Keratinocyte (primary cell): Measurements from ENCODE around the gene FAXC. TPM values are rescaled to one million over a fixed set of nuclear protein-coding genes. Genes with fewer than 3 reads are reported as not detected.

Source experiments
- DNase-seq: peaks from one replicate; pipeline ENCODE4 v3.0.0-alpha.2; 2011; ENCODE audit warnings: low read depth, missing footprints, low spot score
- FAIRE-seq: peaks from 2 replicates; lab custom pipeline; 2011; peaks lifted over from hg19 to GRCh38; lab: Jason Lieb, UNC
- H2AFZ ChIP-seq: 2 replicates; pipeline ENCODE4 v1.6.0; 2012; ENCODE audit warnings: low read length, control low read depth, inconsistent platforms; ENCODE audit not compliant: control insufficient read depth
- H3K27ac ChIP-seq: 2 replicates; pipeline ENCODE4 v1.5.1; 2011; ENCODE audit warnings: low read length; ENCODE audit not compliant: control insufficient read depth, insufficient read depth
- H3K27me3 ChIP-seq: 3 replicates; pipeline ENCODE4 v1.6.0; 2011; ENCODE audit warnings: low read length; ENCODE audit not compliant: control insufficient read depth, insufficient read depth; ENCODE audit errors: extremely low read depth
- H3K36me3 ChIP-seq, 2 experiments: 2 replicates in 1 of 2; 3 replicates in 1 of 2; pipeline ENCODE4 v1.5.1; 2011; ENCODE audit warnings: low read length in 2 of 2, mild to moderate bottlenecking in 1 of 2; ENCODE audit not compliant: control insufficient read depth in 2 of 2, insufficient read depth in 2 of 2; ENCODE audit errors: extremely low read depth in 1 of 2
- H3K4me1 ChIP-seq: 3 replicates; pipeline ENCODE4 v1.5.1; 2011; ENCODE audit warnings: low read length; ENCODE audit not compliant: control insufficient read depth, insufficient read depth; ENCODE audit errors: extremely low read depth
- H3K4me2 ChIP-seq: 3 replicates; pipeline ENCODE4 v1.6.0; 2011; ENCODE audit warnings: low read depth, low read length; ENCODE audit not compliant: control insufficient read depth, insufficient read depth; ENCODE audit errors: extremely low read depth
- H3K4me3 ChIP-seq, 3 experiments: fragments of 200-600 bp in 1 of 3; sonication (generic) in 1 of 3; 2 replicates in 2 of 3; 3 replicates in 1 of 3; pipeline ENCODE4 v1.5.1; 2011 to 2016; ENCODE audit warnings: low read length in 3 of 3, mild to moderate bottlenecking in 3 of 3, control low read depth in 2 of 3, inconsistent platforms in 1 of 3, low read depth in 1 of 3, mixed read lengths in 1 of 3, mixed run types in 1 of 3, moderate library complexity in 1 of 3; ENCODE audit not compliant: control insufficient read depth in 2 of 3, insufficient read depth in 2 of 3; ENCODE audit errors: extremely low read depth in 1 of 3
- H3K79me2 ChIP-seq: 2 replicates; pipeline ENCODE4 v1.6.0; 2012; ENCODE audit warnings: low read length; ENCODE audit not compliant: control insufficient read depth, insufficient read depth
- H3K9ac ChIP-seq: 3 replicates; pipeline ENCODE4 v1.6.0; 2011; ENCODE audit warnings: low read length; ENCODE audit not compliant: control insufficient read depth, insufficient read depth; ENCODE audit errors: extremely low read depth
- H3K9me1 ChIP-seq: 3 replicates; pipeline ENCODE4 v1.6.0; 2011; ENCODE audit warnings: low read length; ENCODE audit not compliant: control insufficient read depth, insufficient read depth; ENCODE audit errors: extremely low read depth
- H3K9me3 ChIP-seq: 2 replicates; pipeline ENCODE4 v1.5.1; 2012; ENCODE audit warnings: low read depth, low read length; ENCODE audit not compliant: control insufficient read depth
- H4K20me1 ChIP-seq: 3 replicates; pipeline ENCODE4 v1.6.0; 2011; ENCODE audit warnings: low read length; ENCODE audit not compliant: control insufficient read depth, insufficient read depth; ENCODE audit errors: extremely low read depth
- CTCF ChIP-seq, 3 experiments: IDR thresholded peaks in 1 of 3; conservative IDR thresholded peaks in 1 of 3; optimal IDR thresholded peaks in 1 of 3; 2 replicates in 2 of 3; 3 replicates in 1 of 3; pipeline versions ENCODE3 to v1.5.1; 2011; ENCODE audit warnings: low read length in 3 of 3, mild to moderate bottlenecking in 3 of 3, moderate library complexity in 2 of 3, control low read depth in 1 of 3, inconsistent platforms in 1 of 3; ENCODE audit not compliant: insufficient read depth in 2 of 3; ENCODE audit errors: extremely low read depth in 1 of 3
- EZH2 ChIP-seq: IDR thresholded peaks from one replicate; pipeline ENCODE4 v1.6.1; 2012; ENCODE audit warnings: inconsistent platforms, mild to moderate bottlenecking, low read length, moderate library complexity
- dilution Hi-C: fragments of 300-500 bp; cut with MboI; formaldehyde crosslinking; loops from one replicate; pipeline ENCODE4 v1.7.0; 2020; ENCODE audit warnings: low sequenced_read_pairs; ENCODE audit not compliant: extremely low pct_ligation_motif_present
- polyA plus RNA-seq, 5 experiments: library from polyadenylated mRNA; depleted of rRNA in 3 of 5; stranded (reverse) in 3 of 5; stranded (forward) in 1 of 5; unstranded in 1 of 5; fragments of >200 nt; gene quantifications; 1 replicate in 1 of 5; 2 replicates in 3 of 5; 3 replicates in 1 of 5; pipeline versions ENCODE4 v1.2.1 to v1.2.3, GENCODE V29; 2011 to 2012; ENCODE audit warnings: missing spikeins in 2 of 5, low read depth in 1 of 5, low replicate concordance in 1 of 5

The FAXC gene
- polyA plus RNA-seq, 1 donor (not counting 4 experiments of a cell fraction or from before 2014, with no cell fraction given), result 8.3 TPM

GRCh38 chr6:99393698-99394531 is 44.4 kb upstream of the FAXC start, which contains the start of gene COQ3:
COQ3 (minus strand) TSS chr6:99394195; CDS start chr6:99394179, 16 bp downstream.
- Histone ChIP-seq H2AFZ (peak within 1 kb of the TSS; percentile 74), H3K9ac (peak within 1 kb of the TSS; percentile 87), H3K4me2 (peak within 1 kb of the TSS; percentile 94), H3K27ac (peak within 1 kb of the TSS; percentile 85), H3K4me1 (peaks cover 3% of the 10 kb centered on the region), H3K9me1 (no peaks in the 10 kb centered on the region), H3K4me3 (peak within 1 kb of the TSS; percentile 68 to 96 (median 82)), H3K36me3 (no peaks in the 10 kb centered on the region), H4K20me1 (no peaks in the 10 kb centered on the region), H3K27me3 (no peaks in the 10 kb centered on the region), H3K79me2 (peaks cover 2% of the 10 kb centered on the region), H3K9me3 (no peaks in the 10 kb centered on the region)
- dilution Hi-C loops, result no loop called here
- no peak for TF ChIP-seq EZH2
- TF ChIP-seq CTCF (optimal IDR thresholded peaks at IDR 0.05 in 1 of 3, IDR thresholded peaks at IDR 0.05 in 1 of 3, conservative IDR thresholded peaks at IDR 0.05 in 1 of 3; ENCODE audit: extremely low read depth in 1 of 3, insufficient read depth in 2 of 3, low read length in 3 of 3), result no peak
- DNase-seq, result peak; percentile 7
- no peak for FAIRE-seq

- Histone ChIP-seq H3K9ac (peak overlapping the region; percentile 87), H3K27ac (peak overlapping the region; percentile 85), H3K36me3 (no peaks in the 10 kb centered on the region), H3K4me3 (peak overlapping the region; percentile 68 to 96 (median 82)), H3K4me1 (peaks cover 3% of the 10 kb centered on the region), H3K9me1 (no peaks in the 10 kb centered on the region), H3K79me2 (peaks cover 2% of the 10 kb centered on the region), H2AFZ (peak overlapping the region; percentile 74), H4K20me1 (no peaks in the 10 kb centered on the region), H3K27me3 (no peaks in the 10 kb centered on the region), H3K4me2 (peak overlapping the region; percentile 94), H3K9me3 (no peaks in the 10 kb centered on the region)
- dilution Hi-C loops, result no loop called here
- no peak for DNase-seq
- FAIRE-seq, result no peak
- TF ChIP-seq CTCF (optimal IDR thresholded peaks at IDR 0.05 in 1 of 3, IDR thresholded peaks at IDR 0.05 in 1 of 3, conservative IDR thresholded peaks at IDR 0.05 in 1 of 3; ENCODE audit: extremely low read depth in 1 of 3, insufficient read depth in 2 of 3, low read length in 3 of 3) (no peak), EZH2 (no peak)
These were observed 43.9 kb upstream of the FAXC start for GRCh38 chr6:99393366-99393697.
